HEK293T (cell line): ENCODE results near the gene MYRFL.

ENCODE experiments used
- ARNT ChIP-seq: fragments of 450-650 bp; IDR thresholded peaks from 2 replicates; pipeline ENCODE4 v1.6.1; 2017; ENCODE audit warnings: mild to moderate bottlenecking
- BHLHE40 ChIP-seq: fragments of 450-650 bp; IDR thresholded peaks from 2 replicates; pipeline ENCODE4 v1.6.1; 2016; ENCODE audit warnings: mild to moderate bottlenecking, moderate library complexity, borderline replicate concordance
- CTBP1 ChIP-seq: fragments of 450-650 bp; IDR thresholded peaks from 2 replicates; pipeline ENCODE4 v1.6.1; 2016; ENCODE audit warnings: borderline replicate concordance
- ELF4 ChIP-seq: fragments of 450-650 bp; IDR thresholded peaks from 2 replicates; pipeline ENCODE4 v1.6.1; 2017; ENCODE audit warnings: antibody characterized with exemption
- FOXM1 ChIP-seq: fragments of 450-650 bp; IDR thresholded peaks from 2 replicates; pipeline ENCODE4 v1.6.1; 2017; ENCODE audit warnings: mild to moderate bottlenecking, borderline replicate concordance
- HDGF ChIP-seq: fragments of 450-650 bp; IDR thresholded peaks from 2 replicates; pipeline ENCODE4 v1.6.1; 2017; ENCODE audit warnings: antibody characterized with exemption, borderline replicate concordance
- SP1 ChIP-seq: fragments of 450-650 bp; IDR thresholded peaks from 2 replicates; pipeline ENCODE4 v1.6.1; 2017
- SUZ12 ChIP-seq: fragments of 450-650 bp; IDR thresholded peaks from 2 replicates; pipeline ENCODE4 v1.6.1; 2016; ENCODE audit warnings: mild to moderate bottlenecking
- TARDBP ChIP-seq: fragments of 450-650 bp; IDR thresholded peaks from 2 replicates; pipeline ENCODE4 v1.6.1; 2016

- no peak for TF ChIP-seq SUZ12
- TF ChIP-seq BHLHE40: no peak
- TF ChIP-seq SP1: no peak
- no peak for TF ChIP-seq ARNT
- no peak for TF ChIP-seq ELF4
- no peak for TF ChIP-seq FOXM1
- no peak for TF ChIP-seq HDGF
- no peak for TF ChIP-seq TARDBP
- TF ChIP-seq CTBP1: no peak
Observed at GRCh38 chr12:69846976-69847375, 21.9 kb downstream of the MYRFL start.
